Lower leg skin (tissue), 3 donors: ENCODE measurements around the gene GRIA1.

Experiments used
- CTCF ChIP-seq, 3 donors: fragments of 450-650 bp; IDR thresholded peaks; one replicate each; pipeline ENCODE4 v1.5.1; 2016; ENCODE audit warnings: antibody characterized with exemption in 3 of 3, mild to moderate bottlenecking in 3 of 3, moderate library complexity in 2 of 3
- POLR2A ChIP-seq, 2 donors: fragments of 450-650 bp; IDR thresholded peaks; one replicate each; pipeline ENCODE4 v1.6.1; 2016 to 2017; ENCODE audit warnings: antibody characterized with exemption in 2 of 2, mild to moderate bottlenecking in 1 of 2, moderate library complexity in 1 of 2

- TF ChIP-seq POLR2A (IDR thresholded peaks at IDR 0.05) (no peak), CTCF (IDR thresholded peaks at IDR 0.05) (no peak)
Observed at GRCh38 chr5:153498516-153498915, 8.0 kb downstream of the GRIA1 start.
